ENCODE data around the gene ITPK1.

ITPK1 gene

GRCh38 chr14:92902726-92903125 is 213.0 kb downstream of the ITPK1 start:
- Histone ChIP-seq H3K27me3 (ENCODE audit: insufficient read depth, low read length, poor library complexity) (no peaks in the 10 kb centered on the region), H3K4me3 (ENCODE audit: low read depth in 1 of 2, low read length in 2 of 2) (no peak overlapping the region), H3K36me3 (ENCODE audit: insufficient read depth, low read length) (no peaks in the 10 kb centered on the region), H4K20me1 (ENCODE audit: insufficient read depth, low read length) (peaks cover 4% of the 10 kb centered on the region), H2AFZ (ENCODE audit: low read depth, low read length) (no peak overlapping the region), H3K9ac (ENCODE audit: low read depth, low read length) (no peak overlapping the region), H3K79me2 (ENCODE audit: insufficient read depth, low read length) (no peaks in the 10 kb centered on the region), H3K9me3 (ENCODE audit: insufficient read depth, low read length, severe bottlenecking) (no peaks in the 10 kb centered on the region), H3K27ac (ENCODE audit: low read length) (no peak overlapping the region), H3K4me2 (ENCODE audit: insufficient read depth, low read length) (no peak overlapping the region), H3K4me1 (ENCODE audit: insufficient read depth, low read length) (no peaks in the 10 kb centered on the region)
- ATAC-seq (ENCODE audit: insufficient read depth, low read depth) (no peak), DNase-seq (no peak)
- TF ChIP-seq, protein P1, sequence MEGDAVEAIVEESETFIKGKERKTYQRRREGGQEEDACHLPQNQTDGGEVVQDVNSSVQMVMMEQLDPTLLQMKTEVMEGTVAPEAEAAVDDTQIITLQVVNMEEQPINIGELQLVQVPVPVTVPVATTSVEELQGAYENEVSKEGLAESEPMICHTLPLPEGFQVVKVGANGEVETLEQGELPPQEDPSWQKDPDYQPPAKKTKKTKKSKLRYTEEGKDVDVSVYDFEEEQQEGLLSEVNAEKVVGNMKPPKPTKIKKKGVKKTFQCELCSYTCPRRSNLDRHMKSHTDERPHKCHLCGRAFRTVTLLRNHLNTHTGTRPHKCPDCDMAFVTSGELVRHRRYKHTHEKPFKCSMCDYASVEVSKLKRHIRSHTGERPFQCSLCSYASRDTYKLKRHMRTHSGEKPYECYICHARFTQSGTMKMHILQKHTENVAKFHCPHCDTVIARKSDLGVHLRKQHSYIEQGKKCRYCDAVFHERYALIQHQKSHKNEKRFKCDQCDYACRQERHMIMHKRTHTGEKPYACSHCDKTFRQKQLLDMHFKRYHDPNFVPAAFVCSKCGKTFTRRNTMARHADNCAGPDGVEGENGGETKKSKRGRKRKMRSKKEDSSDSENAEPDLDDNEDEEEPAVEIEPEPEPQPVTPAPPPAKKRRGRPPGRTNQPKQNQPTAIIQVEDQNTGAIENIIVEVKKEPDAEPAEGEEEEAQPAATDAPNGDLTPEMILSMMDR (IDR thresholded peaks at IDR 0.05; ENCODE audit: borderline replicate concordance, extremely low read depth, low read length, poor library complexity, severe bottlenecking), result no peak
- no peak for TF ChIP-seq EZH2 (IDR thresholded peaks at IDR 0.05; ENCODE audit: borderline replicate concordance, low read depth, low read length, severe bottlenecking)

- Histone ChIP-seq H3K36me3 (ENCODE audit: insufficient read depth, low read length) (no peaks in the 10 kb centered on the region), H3K4me2 (ENCODE audit: insufficient read depth, low read length) (no peak overlapping the region), H3K27me3 (ENCODE audit: insufficient read depth, low read length, poor library complexity) (no peaks in the 10 kb centered on the region), H3K4me1 (ENCODE audit: insufficient read depth, low read length) (no peaks in the 10 kb centered on the region), H3K4me3 (ENCODE audit: low read depth in 1 of 2, low read length in 2 of 2) (no peak overlapping the region), H3K9ac (ENCODE audit: low read depth, low read length) (no peak overlapping the region), H3K27ac (ENCODE audit: low read length) (no peak overlapping the region), H4K20me1 (ENCODE audit: insufficient read depth, low read length) (peaks cover 4% of the 10 kb centered on the region), H2AFZ (ENCODE audit: low read depth, low read length) (no peak overlapping the region), H3K79me2 (ENCODE audit: insufficient read depth, low read length) (no peaks in the 10 kb centered on the region), H3K9me3 (ENCODE audit: insufficient read depth, low read length, severe bottlenecking) (no peaks in the 10 kb centered on the region)
- ATAC-seq (ENCODE audit: insufficient read depth, low read depth) (no peak), DNase-seq (no peak)
- TF ChIP-seq, protein P1 (IDR thresholded peaks at IDR 0.05; ENCODE audit: borderline replicate concordance, extremely low read depth, low read length, poor library complexity, severe bottlenecking), result no peak
- TF ChIP-seq EZH2 (IDR thresholded peaks at IDR 0.05; ENCODE audit: borderline replicate concordance, low read depth, low read length, severe bottlenecking), result no peak
Observed at GRCh38 chr14:92902191-92902590, 213.5 kb downstream of the ITPK1 start.

DNA sequence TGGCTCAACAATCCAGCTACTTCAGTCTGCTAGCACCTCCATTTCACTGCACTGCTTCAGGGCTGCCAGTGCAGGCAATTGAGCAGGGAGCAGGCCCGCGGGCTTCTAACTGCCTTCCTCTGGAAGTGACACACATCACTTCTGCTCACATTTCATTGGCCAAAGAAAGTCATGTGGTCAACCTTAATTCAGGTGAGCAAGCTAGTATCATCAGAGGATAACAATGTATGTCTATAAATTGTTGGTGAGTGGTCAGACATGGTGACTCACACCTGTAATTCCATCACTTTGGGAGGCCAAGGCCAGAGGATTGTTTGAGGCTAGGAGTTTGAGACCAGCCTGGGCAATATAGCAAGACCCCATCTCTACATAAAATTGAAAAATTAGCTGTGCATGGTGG is 215.1 kb downstream of the ITPK1 start:
- no peaks in the 10 kb centered on the region for H3K27me3 ChIP-seq (ENCODE audit: insufficient read depth, low read length, poor library complexity)
- H3K79me2 ChIP-seq (ENCODE audit: insufficient read depth, low read length), result no peaks in the 10 kb centered on the region
- no peak overlapping the region for H3K4me2 ChIP-seq (ENCODE audit: insufficient read depth, low read length)
- H3K27ac ChIP-seq (ENCODE audit: low read length), result no peak overlapping the region
- H3K9ac ChIP-seq (ENCODE audit: low read depth, low read length), result no peak overlapping the region
- H3K9me3 ChIP-seq (ENCODE audit: insufficient read depth, low read length, severe bottlenecking), result no peaks in the 10 kb centered on the region
- peaks cover 4% of the 10 kb centered on the region; the same call in 1 of the 2 replicates for H4K20me1 ChIP-seq (ENCODE audit: insufficient read depth, low read length)
- no peak for TF ChIP-seq EZH2 (IDR thresholded peaks at IDR 0.05; ENCODE audit: borderline replicate concordance, low read depth, low read length, severe bottlenecking)
- TF ChIP-seq, protein P1 (IDR thresholded peaks at IDR 0.05; ENCODE audit: borderline replicate concordance, extremely low read depth, low read length, poor library complexity, severe bottlenecking), result no peak
- no peak overlapping the region for H3K4me3 ChIP-seq (ENCODE audit: low read depth in 1 of 2, low read length in 2 of 2)
- H3K36me3 ChIP-seq (ENCODE audit: insufficient read depth, low read length), result no peaks in the 10 kb centered on the region
- no peak for DNase-seq
- H2AFZ ChIP-seq (ENCODE audit: low read depth, low read length), result no peak overlapping the region
- ATAC-seq (ENCODE audit: insufficient read depth, low read depth), result no peak
- H3K4me1 ChIP-seq (ENCODE audit: insufficient read depth, low read length), result no peaks in the 10 kb centered on the region

Measured in DND-41 (cell line).